HG03103 (cell line): ENCODE results near the gene CT45A10.
"Not testable (repeated sequence)": the region's sequence is repeated elsewhere in the genome, so short reads cannot be mapped to it uniquely, and the experiment has no call there.

Experiments
- ATAC-seq: cut with Tn5 transposase; IDR thresholded peaks from one replicate; pipeline ENCODE4 v1.9.1; 2021; ENCODE audit warnings: low read depth; ENCODE audit not compliant: unreplicated experiment

Gene CT45A10, protein sequence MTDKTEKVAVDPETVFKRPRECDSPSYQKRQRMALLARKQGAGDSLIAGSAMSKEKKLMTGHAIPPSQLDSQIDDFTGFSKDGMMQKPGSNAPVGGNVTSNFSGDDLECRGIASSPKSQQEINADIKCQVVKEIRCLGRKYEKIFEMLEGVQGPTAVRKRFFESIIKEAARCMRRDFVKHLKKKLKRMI

DNA sequence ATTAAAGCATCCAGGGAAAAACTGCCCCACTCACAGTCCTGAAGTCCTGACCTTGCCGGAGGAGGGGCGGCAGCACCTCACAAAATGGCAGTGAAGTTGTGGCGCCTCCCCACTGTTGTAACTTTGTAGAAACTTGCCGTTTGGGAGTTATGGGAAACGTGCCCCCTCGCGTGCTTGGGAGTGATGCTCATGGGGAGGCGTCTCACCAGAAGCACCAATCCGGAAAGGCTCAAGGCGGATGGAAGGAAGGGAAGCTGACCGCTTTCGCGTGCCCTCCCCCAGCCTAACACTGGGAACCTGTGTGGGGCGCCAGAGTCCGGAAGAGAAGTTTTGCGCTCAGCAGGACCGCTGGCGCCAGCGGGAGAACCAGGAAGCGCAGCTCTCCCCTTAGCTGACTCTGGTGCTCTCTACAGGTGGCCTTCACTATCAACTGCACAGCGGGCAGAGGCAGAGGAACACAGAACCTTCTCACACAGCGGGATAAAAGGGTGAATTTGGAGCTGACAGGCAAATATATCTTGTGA, at the start of gene CT45A10, which contains the start of gene SAGE1:
Gene CT45A10 (minus strand): TSS at position 151 of the 524 bp plus-strand sequence. CDS start 8,100 bp downstream, outside the sequence.
Gene SAGE1 (plus strand): TSS at position 423 of the 524 bp plus-strand sequence. CDS start 2,527 bp downstream, outside the sequence.
- ATAC-seq: no peak

DNA sequence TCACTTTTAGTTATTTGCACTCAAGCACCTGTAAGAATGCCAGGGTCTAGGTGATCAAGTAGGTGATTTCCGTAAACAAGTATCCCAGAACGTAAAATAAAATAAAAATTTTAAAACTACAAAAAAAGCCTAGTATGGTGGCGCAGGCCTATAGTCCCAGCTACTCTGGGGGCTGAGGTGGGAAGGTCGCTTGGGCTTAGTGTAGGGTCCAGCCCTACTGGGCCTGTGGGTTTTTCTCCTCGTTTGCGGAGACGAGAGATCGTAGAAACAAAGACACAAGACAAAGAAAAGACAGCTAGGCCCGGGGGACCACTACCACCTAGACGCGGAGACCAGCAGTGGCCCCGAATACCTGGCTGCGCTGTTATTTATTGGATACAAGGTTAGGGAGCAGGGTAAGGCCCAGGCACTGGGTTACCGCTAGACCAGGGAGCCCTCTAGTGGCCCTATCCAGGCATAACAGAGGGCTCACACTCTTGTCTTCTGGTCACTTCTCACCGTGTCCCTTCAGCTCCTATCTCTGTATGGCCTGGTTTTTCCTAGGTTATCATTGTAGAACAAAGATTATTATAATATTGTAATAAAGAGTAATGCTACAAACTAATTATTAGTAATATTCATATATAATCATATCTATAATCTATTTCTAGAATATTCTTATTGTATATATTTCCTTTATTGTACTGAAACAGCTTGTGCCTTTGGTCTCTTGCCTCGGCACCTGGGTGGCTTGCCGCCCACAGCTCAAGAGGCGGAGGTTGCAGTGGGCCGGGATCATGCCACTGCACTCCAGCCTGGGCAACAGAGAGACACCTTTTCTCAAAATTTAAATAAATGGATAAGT, 38.6 kb upstream of the CT45A10 start:
- no peak for ATAC-seq

DNA sequence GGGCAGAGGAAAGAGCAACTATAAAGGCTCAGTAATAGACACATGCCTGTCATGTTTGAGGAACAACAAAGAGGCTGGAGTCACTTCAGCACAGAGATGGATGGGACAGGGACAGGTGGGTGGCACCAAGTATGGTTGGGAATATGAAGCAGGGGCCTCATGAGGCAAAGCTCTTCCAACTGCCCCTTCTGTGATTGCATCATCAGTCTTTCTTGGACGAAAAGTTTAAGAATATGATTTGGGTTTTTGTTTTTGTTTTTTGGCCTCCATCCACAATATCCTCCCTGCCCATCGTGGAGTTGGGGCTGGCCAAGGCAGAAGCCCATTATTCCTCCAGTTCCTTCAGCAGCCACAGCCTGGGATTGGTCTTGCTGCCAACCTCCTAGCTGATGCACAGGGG, 34.7 kb upstream of the CT45A10 start:
- no peak for ATAC-seq

DNA sequence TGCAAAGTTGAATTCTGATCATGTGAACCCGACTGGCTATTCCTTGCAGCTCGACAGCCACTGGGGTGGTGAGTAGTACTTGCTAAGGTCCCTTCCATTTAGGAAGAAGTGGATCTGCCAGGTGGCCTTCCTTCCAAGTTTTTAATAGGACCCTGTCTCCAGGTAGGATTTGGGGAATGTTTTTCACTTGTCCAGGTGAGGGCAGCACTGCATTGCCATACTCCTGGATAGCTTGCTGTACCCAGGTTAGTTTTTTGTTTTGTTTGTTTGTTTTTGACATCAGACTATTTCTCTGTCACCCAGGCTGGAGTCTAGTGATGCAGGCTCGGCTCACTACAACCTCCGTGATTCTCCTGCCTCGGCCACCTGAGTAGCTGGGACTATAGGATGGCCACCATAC, 30.1 kb upstream of the CT45A10 start:
- no peak for ATAC-seq

DNA sequence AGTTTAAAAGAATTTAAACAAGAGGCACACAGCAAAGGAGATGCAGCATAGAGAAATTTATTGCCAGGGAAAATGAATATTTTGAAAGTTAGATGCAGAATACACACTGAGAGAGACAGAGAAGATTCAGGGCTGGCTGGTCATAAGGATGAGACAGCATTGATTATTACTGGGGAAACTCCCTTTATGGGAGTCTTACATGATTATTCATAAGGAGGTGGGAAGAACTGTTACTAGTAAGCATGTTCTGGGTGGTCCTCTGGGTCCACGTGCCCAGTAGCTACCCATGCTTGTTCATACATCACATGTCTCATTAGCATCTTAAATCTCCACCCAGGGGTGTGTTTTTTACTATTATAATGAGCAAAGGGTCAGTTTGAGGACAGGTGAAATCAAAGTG, 27.3 kb upstream of the CT45A10 start:
- ATAC-seq: not testable (repeated sequence)

DNA sequence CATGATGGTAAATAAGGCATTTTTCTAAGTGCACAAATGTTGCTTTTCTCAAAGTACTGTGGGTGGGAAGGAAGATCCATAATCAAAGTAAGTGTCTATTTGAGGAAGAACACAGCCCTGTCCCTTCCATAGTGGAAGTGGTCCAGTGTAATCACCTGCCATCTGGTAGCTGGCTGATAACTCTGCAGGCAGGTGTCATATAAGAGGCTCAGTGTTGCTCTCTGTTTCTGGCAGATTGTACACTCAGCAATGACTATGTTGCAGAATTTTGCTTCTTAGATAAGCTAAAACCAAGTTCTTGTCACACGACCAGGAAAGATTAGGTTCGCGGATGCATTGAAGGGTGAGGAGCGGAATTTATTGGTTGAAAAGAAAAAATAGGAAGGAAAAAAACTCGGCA, 21.2 kb upstream of the CT45A10 start:
- no peak for ATAC-seq

DNA sequence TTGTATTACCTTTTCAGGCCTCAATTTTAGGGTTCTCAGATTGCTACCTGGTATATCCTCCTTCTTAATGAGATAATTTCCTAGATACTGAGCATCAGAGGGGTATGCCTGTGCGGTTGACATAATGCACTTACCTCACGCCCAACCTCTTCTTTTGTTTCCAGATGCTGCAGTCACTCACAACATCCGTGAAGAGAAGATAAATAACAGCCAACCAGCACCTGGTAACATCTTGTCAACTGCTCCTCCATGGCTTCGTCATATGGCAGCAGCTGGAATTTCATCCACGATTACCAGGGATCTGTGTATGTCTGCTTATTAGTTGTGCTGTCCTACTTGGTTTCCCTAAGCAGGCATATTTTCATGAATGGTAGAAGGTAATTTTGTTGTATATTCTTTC, 17.0 kb upstream of the CT45A10 start:
- no peak for ATAC-seq

DNA sequence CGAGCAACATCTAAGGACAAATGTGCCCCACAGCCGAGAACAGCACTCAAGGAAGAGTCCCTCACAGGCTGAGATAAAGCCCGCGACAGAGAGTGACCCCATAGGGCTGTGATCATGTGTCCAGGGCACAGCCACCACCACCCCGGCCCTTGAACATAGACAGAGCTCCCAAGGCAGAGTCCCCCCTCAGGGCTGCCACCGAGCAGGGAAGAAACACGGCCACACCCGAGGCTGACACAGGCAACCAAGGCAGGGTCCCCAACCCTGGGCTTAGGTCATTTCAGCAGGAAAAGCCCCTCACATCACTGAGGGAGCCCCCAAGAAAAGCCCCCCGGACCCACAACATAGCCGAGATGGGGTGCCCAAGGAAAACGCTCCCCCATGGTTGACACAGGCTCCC, 463 bp downstream of the CT45A10 start:
- ATAC-seq: no peak

DNA sequence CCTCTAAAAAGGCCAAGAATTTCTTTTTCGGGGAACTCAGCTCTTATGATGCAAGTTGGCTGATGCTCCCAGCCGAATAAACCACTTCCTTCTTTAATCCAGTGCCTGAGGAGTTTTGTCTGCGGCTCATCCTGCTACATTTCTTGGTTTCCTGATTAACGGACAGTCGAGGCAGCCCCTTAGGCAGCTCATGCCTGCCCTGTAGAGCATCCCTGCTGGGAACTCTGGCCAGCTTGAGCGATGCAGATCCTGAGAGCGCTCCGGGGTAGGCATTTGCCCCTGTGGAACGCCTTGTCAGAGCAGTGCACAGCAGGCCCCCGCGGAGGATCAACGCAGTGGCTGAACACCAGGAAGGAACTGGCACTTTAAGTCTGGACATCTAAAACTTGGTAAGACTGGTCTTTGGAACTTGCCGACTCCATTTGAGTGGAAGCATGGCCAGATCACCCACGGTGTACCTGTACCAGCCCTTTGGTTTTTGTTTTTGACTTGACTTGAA, 3.1 kb downstream of the CT45A10 start:
- no peak for ATAC-seq

DNA sequence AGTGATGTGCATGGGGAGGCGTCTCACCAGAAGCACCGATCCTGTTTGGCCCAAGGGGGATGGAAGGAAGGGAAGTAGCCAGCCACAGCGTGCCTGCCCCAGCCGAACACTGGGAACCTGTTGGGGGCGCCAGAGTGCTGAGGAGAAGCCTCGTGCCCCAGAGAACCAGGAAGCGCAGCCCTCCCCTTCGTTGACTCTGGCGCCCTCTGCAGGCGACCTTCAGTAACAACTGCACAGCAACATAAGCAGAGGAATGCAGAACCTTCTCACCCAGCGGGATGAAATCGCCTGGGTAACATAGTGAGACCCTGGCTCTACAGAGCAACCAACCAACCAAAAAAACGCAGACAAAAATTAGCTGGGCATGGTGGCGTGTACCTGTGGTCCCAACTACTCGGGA, 4.3 kb downstream of the CT45A10 start:
- ATAC-seq: not testable (repeated sequence)

DNA sequence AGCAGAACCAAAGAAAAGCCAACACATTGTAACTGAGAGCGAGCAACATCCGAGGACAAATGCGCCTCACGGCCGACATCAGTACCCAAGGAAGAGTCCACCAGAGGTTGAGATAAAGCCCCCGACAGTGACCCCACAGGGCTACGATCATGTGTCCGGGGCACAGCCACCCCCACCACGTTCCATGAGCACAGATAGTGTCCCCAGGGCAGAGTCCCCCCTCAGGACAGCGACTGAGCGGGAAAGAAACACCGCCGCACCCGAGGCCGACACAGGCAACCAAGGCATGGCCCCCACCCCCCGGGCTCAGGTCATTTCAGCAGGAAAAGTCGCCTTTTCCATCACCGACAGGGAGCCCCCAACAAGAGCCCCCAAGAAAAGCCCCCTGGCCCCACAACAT, 5.0 kb downstream of the CT45A10 start:
- ATAC-seq: not testable (repeated sequence)

DNA sequence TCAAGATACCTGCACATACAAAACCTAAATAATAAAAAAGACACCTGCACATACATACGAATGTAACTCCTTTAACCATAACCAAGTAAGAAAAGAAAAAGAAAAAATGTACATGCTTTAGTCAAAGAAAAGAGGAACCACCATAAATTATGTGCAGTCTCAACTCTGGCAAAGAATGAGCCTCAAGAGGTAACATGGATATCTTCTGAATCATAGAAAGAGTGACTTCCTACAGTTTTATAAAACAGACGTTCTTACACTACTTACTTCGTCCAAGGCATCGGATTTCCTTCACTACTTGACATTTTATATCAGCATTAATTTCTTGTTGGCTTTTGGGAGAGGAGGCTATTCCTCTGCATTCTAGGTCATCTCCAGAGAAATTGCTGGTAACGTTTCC, 10.5 kb downstream of the CT45A10 start:
- ATAC-seq: not testable (repeated sequence)

DNA sequence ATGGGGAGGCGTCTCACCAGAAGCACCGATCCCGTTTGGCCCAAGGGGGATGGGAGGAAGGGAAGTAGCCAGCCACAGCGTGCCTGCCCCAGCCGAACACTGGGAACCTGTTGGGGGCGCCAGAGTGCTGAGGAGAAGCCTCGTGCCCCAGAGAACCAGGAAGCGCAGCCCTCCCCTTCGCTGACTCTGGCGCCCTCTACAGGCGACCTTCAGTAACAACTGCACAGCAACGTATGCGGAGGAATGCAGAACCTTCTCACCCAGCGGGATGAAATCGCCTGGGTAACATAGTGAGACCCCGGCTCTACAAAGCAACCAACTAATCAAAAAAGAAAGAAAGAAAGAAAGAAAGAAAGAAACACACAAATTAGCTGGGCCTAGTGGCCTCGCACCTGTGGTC, 21.5 kb downstream of the CT45A10 start, which contains the start of gene CT45A9:
Gene CT45A9 (minus strand): TSS at position 101 of the 400 bp plus-strand sequence. CDS start 3,751 bp downstream, outside the sequence.
- ATAC-seq: not testable (repeated sequence)

DNA sequence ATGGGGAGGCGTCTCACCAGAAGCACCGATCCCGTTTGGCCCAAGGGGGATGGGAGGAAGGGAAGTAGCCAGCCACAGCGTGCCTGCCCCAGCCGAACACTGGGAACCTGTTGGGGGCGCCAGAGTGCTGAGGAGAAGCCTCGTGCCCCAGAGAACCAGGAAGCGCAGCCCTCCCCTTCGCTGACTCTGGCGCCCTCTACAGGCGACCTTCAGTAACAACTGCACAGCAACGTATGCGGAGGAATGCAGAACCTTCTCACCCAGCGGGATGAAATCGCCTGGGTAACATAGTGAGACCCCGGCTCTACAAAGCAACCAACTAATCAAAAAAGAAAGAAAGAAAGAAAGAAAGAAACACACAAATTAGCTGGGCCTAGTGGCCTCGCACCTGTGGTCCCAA, 38.8 kb downstream of the CT45A10 start, which contains the start of gene CT45A8:
Gene CT45A8 (minus strand): TSS at position 101 of the 400 bp plus-strand sequence. CDS start 3,755 bp downstream, outside the sequence.
- not testable (repeated sequence) for ATAC-seq

DNA sequence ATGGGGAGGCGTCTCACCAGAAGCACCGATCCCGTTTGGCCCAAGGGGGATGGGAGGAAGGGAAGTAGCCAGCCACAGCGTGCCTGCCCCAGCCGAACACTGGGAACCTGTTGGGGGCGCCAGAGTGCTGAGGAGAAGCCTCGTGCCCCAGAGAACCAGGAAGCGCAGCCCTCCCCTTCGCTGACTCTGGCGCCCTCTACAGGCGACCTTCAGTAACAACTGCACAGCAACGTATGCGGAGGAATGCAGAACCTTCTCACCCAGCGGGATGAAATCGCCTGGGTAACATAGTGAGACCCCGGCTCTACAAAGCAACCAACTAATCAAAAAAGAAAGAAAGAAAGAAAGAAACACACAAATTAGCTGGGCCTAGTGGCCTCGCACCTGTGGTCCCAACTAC, 56.1 kb downstream of the CT45A10 start, which contains the start of gene CT45A7:
Gene CT45A7 (minus strand): TSS at position 101 of the 400 bp plus-strand sequence. CDS start 3,747 bp downstream, outside the sequence.
- not testable (repeated sequence) for ATAC-seq
